Midbrain (tissue), 1 donor: ENCODE measurements around the gene PLBD2.

ENCODE experiments used
- DNase-seq: peaks from one replicate; lab custom pipeline; 2025; lab: John Stamatoyannopoulos, UW

The PLBD2 gene

GRCh38 chr12:113369391-113369985 is 11.1 kb downstream of the PLBD2 start:
- DNase-seq, result peak; percentile 17

DNA sequence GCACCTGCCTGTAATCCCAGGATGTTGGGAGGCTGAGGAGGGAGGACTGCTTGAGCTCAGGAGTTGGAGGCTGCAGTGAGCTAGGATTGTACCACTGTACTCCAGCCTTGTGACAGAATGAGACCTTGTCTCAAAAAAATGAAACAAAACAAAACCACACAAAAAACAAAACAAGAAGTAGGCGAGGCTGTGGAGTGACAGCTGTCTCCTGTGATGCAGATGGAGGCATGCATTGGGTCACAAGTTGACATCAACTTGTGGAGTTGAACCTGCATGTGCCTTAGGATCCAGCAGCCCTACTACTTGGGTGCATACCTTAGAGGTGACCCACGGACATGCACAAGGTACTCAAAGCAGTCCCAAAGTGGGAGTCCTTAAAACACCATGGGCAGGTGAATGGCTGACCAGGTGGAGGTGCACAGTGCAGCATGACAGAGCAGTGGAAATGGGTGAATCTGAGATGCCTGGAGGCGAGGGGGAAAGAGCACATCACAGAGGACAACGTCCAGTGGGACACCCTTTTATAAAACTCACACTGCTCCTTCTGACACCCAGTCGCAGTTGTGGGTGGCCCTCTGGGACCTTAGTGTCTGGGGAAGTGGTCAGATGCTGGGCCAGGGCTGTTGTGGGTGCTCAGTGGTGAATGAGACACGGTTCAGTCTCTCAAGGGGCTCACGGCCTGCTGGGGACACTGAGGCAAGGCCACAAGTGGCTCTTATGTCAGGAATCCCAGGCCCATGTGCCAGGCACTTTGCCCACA is 12.7 kb downstream of the PLBD2 start:
- no peak for DNase-seq

DNA sequence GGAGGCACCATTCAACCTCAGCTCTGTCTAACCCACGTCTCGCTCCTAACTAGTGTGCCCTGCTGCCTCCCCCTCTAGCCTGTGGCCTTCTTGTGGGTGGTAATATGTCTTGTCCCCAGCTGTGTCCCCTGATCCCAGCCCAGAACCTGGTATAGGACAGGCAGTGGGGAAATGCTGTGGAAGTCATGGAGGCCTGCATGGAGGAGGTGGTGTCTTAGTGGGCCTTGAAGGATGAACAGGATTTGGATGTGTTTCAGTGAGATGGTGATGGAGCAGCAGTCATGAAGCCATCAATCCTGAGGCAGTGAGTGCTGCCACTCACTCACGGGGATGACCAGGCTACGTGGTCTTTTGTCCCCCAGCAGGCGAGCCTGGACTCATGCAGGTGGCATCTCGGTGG is 13.4 kb downstream of the PLBD2 start:
- DNase-seq, result no peak

- no peak for DNase-seq
These were observed 14.0 kb downstream of the PLBD2 start for GRCh38 chr12:113372371-113372770.

DNA sequence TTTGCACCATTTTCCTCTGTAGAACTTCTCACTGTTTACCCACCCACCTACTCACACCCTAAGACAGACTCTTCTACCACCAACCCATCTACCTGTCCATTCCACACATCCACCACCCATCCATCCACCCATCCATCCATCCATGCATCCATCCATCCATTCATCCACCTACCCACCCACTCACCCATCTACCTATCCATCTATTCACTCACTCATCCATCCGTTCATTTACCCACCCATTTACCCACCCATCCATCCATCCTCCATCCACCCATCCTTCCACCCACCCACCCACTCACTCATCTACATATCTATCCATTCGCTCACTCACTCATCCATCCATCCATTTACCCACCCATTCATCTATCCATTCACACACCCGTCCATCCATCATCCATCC is 15.1 kb downstream of the PLBD2 start:
- DNase-seq, result no peak

GRCh38 chr12:113373969-113374368 is 15.6 kb downstream of the PLBD2 start:
- DNase-seq, result no peak

- no peak for DNase-seq
These were observed 16.5 kb downstream of the PLBD2 start for GRCh38 chr12:113374823-113375428.

- DNase-seq, result no peak
These were observed 19.9 kb downstream of the PLBD2 start for GRCh38 chr12:113378291-113378690.

DNA sequence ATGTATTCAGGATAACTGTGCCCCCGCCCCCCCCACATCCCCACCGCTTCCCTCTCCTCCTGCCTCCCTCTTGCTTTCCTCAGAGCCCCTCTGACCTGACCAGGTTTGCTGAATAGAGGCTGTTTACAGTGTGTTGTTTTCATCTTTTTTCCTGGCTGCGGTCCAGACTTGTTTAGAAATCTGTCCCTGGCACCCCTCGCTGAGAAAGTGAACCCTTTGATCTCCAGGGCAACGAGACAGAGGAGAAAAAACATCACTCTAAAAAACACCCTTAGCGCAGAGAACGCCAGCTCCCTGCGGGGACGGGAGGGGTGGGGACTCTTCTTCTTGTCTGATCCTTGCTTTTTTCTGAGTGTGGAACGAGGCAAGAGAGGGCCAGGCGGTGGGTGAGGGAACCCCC is 22.8 kb downstream of the PLBD2 start:
- peak; percentile 60 for DNase-seq

DNA sequence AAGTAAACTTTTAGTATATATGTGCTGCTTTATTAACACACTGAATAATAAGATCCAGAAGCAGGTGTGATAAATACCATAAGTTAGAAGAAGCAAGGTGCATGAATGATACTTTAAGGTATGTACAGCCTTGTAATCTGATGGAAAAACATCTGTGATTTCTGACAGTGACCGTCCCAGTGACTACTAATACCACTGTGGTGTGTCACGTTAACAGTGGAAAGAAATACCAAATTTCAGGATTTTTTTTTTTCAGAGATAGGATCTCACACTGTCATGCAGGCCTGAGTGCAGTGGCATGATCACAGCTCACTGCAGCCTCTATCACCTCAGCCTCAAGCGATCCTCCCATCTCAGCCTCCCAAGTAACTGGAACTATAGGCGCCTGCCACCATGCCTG is 23.8 kb downstream of the PLBD2 start:
- no peak for DNase-seq

- DNase-seq, result no peak
These were observed 26.4 kb downstream of the PLBD2 start for GRCh38 chr12:113384778-113385177.

- peak; percentile 24 for DNase-seq
These were observed 27.0 kb downstream of the PLBD2 start for GRCh38 chr12:113385282-113385882.

- no peak for DNase-seq
These were observed 28.6 kb downstream of the PLBD2 start for GRCh38 chr12:113386866-113387566.

DNA sequence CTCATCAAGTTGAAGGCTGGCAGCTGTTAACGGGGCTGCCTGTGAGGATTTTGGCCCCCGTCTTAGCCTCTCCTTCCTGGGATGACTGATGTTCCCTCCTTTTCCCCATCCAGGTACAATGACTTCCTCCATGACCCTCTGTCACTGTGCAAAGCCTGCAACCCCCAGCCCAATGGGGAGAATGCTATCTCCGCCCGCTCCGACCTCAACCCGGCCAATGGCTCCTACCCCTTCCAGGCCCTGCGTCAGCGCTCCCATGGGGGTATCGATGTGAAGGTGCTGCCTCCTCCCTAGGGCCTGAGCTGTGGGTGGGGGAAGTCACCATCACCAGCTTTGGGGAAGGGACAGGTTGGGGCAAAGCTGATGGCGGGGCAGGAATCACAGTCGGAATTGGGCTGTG is 29.2 kb downstream of the PLBD2 start:
- no peak for DNase-seq

DNA sequence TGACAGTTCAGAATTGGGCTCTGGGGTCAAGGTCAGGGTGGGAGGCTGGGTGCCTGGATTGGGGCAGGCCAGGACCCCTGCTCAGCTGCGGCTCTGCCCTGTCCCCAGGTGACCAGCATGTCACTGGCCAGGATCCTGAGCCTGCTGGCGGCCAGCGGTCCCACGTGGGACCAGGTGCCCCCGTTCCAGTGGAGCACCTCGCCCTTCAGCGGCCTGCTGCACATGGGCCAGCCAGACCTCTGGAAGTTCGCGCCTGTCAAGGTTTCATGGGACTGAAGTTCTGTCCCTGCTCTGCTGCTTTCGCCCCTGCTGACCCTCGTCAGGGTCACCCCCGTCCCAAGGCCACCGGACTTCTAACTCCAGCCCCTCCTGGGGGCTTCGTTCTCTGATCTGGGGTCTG is 30.0 kb downstream of the PLBD2 start:
- DNase-seq, result no peak

DNA sequence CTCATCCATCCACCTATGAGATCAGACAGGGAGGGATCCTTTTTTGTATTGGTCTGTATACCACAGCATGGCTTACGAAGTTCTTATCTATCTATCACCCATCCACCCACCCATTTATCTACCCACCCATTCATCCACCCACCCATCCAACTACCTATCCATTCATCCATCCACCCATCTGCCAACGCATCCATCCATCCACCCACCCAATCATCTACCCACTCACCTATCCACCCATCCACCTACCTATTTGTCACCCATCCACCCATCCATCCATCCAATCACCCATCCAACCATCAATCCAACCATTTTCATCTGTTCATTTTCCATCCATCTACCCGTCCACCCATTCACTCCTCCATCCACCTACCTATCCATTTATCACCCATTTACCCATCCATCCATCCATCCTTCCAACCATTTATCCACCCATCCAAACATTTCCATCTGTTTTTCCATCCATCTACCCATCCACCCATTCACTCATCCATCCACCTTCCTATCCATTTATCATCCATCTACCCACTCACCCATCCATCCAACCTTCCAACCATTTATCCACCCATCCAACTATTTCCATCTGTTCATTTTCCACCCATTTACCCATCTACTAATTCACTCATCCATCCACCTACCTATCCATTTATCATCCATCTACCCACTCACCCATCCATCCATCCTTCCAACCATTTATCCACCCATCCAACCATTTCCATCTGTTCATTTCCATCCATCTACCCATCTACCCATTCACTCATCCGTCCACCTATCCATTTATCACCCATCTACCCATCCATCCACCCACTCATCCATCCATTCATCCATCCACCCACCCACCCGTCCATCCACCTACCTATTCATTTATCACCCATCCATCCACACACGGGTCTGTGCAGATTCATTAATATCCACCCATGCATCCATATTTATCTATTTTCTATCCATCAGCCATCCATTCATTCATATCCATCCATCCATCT is 32.0 kb downstream of the PLBD2 start:
- no peak for DNase-seq

GRCh38 chr12:113391145-113391544 is 32.8 kb downstream of the PLBD2 start:
- DNase-seq, result no peak

DNA sequence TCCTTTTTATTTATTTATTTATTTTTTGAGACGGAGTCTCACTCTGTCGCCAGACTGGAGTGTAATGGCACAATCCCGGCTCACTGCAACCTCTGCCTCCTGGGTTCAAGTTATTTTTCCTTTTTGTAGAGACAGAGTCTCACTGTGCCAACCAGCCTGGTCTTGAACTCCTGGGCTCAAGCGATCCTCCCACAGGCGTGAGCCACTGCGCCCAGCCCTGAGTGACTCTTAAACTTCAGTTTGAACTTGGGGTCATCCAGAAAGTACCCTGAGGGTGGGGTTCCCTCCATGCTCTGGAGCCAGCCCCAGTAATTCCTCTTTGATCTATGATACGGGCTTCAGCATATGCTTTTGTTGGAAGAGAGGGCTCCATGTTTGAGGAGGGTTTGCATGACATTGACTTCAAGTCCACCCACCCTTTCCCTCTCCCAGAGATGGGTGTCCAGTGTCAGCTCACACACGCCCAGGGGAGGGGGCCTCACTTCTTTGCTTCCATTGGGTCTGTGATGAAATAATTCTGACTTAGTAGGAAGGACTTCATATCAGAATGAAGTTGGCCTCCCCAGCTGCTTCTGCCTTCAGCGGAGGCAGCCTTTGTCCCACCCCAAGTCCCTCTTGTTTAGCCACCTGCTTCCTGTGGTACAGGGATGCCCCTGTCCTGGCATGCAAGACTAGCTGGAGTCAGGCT is 33.4 kb downstream of the PLBD2 start:
- DNase-seq, result no peak

- no peak for DNase-seq
These were observed 34.1 kb downstream of the PLBD2 start for GRCh38 chr12:113392520-113392919.

DNA sequence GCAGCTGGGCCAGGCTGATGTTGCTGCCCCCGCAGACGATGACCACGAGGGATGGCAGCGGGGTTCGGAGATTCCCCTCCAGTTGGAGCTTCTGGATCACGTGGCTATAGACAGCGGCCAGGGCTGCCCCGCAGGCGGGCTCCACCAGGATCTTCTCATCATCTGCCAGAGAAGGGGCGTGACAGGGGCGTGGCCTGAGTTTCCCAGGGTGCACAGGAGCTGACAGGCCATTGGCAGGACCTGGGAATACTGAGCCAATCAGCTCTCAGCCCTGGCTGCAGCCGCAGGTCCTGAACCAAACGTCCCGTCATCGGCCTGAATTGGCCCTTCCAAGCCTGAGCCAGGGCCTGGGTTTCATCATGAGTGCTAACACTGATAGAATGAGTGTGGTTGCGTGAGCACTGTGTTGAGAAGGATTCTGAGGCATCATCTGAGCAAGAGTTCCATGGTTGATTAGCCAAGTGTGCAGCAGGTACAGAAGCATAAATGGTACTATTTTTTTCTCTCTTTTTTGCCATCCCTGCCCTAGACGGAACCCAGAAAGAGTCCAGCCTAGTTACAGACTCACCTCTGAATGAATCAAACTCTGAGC is 34.7 kb downstream of the PLBD2 start:
- no peak for DNase-seq
